H9 (cell line): ENCODE measurements around the gene STK11IP. TPM values are rescaled to one million over a fixed set of nuclear protein-coding genes. Genes with fewer than 3 reads are reported as not detected.
A peak's percentile ranks its signal among the peaks of the same experiment; 100 is the strongest.

ENCODE experiments used
- DNase-seq: peaks from one replicate; pipeline ENCODE4 v3.0.0-alpha.2; 2017
- H2AFZ ChIP-seq: one replicate; pipeline ENCODE4 v1.6.1; 2013; ENCODE audit warnings: mild to moderate bottlenecking, low read length, control low read depth, moderate library complexity
- H2AK5ac ChIP-seq: 2 replicates; pipeline ENCODE4 v1.6.1; 2013; ENCODE audit warnings: low read length, control low read depth, mixed read lengths; ENCODE audit not compliant: insufficient read length
- H2BK120ac ChIP-seq: one replicate; pipeline ENCODE4 v1.6.1; 2013; ENCODE audit warnings: low read depth, mild to moderate bottlenecking, low read length, control low read depth, inconsistent platforms; ENCODE audit not compliant: poor library complexity, severe bottlenecking
- H2BK12ac ChIP-seq: 2 replicates; pipeline ENCODE4 v1.6.1; 2013; ENCODE audit warnings: low read length, control low read depth, mixed read lengths, low read depth; ENCODE audit not compliant: insufficient read length
- H2BK15ac ChIP-seq: 2 replicates; pipeline ENCODE4 v1.6.1; 2013; ENCODE audit warnings: low read depth, low read length, control low read depth
- H2BK20ac ChIP-seq: one replicate; pipeline ENCODE4 v1.6.1; 2013; ENCODE audit warnings: low read depth, mild to moderate bottlenecking, low read length, control low read depth, inconsistent platforms; ENCODE audit not compliant: poor library complexity, severe bottlenecking
- H2BK5ac ChIP-seq: 2 replicates; pipeline ENCODE4 v1.6.1; 2013; ENCODE audit warnings: low read length, control low read depth, mixed read lengths; ENCODE audit not compliant: insufficient read length
- H3K14ac ChIP-seq: 2 replicates; pipeline ENCODE4 v1.6.1; 2013; ENCODE audit warnings: low read length, control low read depth; ENCODE audit not compliant: insufficient read depth
- H3K18ac ChIP-seq: 2 replicates; pipeline ENCODE4 v1.6.1; 2013; ENCODE audit warnings: low read depth, mild to moderate bottlenecking, mixed read lengths, low read length, control low read depth; ENCODE audit not compliant: insufficient read length
- H3K23ac ChIP-seq: 2 replicates; pipeline ENCODE4 v1.6.1; 2013; ENCODE audit warnings: low read length, control low read depth, mixed read lengths, low read depth; ENCODE audit not compliant: insufficient read length
- H3K23me2 ChIP-seq: 2 replicates; pipeline ENCODE4 v1.6.1; 2013; ENCODE audit warnings: low read depth, mild to moderate bottlenecking, mixed read lengths, low read length, control low read depth; ENCODE audit not compliant: insufficient read length, poor library complexity, severe bottlenecking
- H3K27ac ChIP-seq: 2 replicates; pipeline ENCODE4 v1.5.1; 2013; ENCODE audit warnings: low read length, control low read depth, mixed read lengths, low read depth; ENCODE audit not compliant: insufficient read length
- H3K27me3 ChIP-seq: 2 replicates; pipeline ENCODE4 v1.6.1; 2013; ENCODE audit warnings: low read length, control low read depth, inconsistent platforms; ENCODE audit not compliant: insufficient read depth
- H3K4ac ChIP-seq: 2 replicates; pipeline ENCODE4 v1.6.1; 2013; ENCODE audit warnings: low read depth, mild to moderate bottlenecking, control low read depth, inconsistent platforms, low read length, moderate library complexity
- H3K4me1 ChIP-seq: 2 replicates; pipeline ENCODE4 v1.6.1; 2013; ENCODE audit warnings: low read length, control low read depth, inconsistent platforms; ENCODE audit not compliant: insufficient read depth
- H3K4me2 ChIP-seq: 2 replicates; pipeline ENCODE4 v1.6.1; 2013; ENCODE audit warnings: low read length, control low read depth, mixed read lengths; ENCODE audit not compliant: insufficient read length, insufficient read depth
- H3K56ac ChIP-seq: 2 replicates; pipeline ENCODE4 v1.6.1; 2013; ENCODE audit warnings: low read depth, mild to moderate bottlenecking, mixed read lengths, low read length, control low read depth; ENCODE audit not compliant: insufficient read length
- H3K79me1 ChIP-seq: 2 replicates; pipeline ENCODE4 v1.6.1; 2013; ENCODE audit warnings: low read depth, mild to moderate bottlenecking, moderate library complexity, low read length, control low read depth, inconsistent platforms; ENCODE audit not compliant: insufficient read depth, poor library complexity, severe bottlenecking
- H3K79me2 ChIP-seq: 2 replicates; pipeline ENCODE4 v1.6.1; 2013; ENCODE audit warnings: low read length, control low read depth, inconsistent platforms; ENCODE audit not compliant: insufficient read depth
- H3K9ac ChIP-seq: 2 replicates; pipeline ENCODE4 v1.6.1; 2013; ENCODE audit warnings: low read length, control low read depth, mixed read lengths; ENCODE audit not compliant: insufficient read length; ENCODE audit errors: extremely low read depth
- H3K9me3 ChIP-seq: one replicate; pipeline ENCODE4 v1.6.1; 2013; ENCODE audit warnings: low read depth, low read length, inconsistent platforms; ENCODE audit not compliant: control insufficient read depth
- H3T11ph ChIP-seq: one replicate; pipeline ENCODE4 v1.6.1; 2013; ENCODE audit warnings: mild to moderate bottlenecking, low read length, control low read depth, inconsistent platforms
- H4K20me1 ChIP-seq: one replicate; pipeline ENCODE4 v1.6.1; 2013; ENCODE audit not compliant: control insufficient read depth, insufficient read length, insufficient read depth
- H4K5ac ChIP-seq: 2 replicates; pipeline ENCODE4 v1.6.1; 2013; ENCODE audit warnings: low read depth, mild to moderate bottlenecking, mixed read lengths, low read length, control low read depth; ENCODE audit not compliant: insufficient read length
- H4K8ac ChIP-seq: replicated peaks from 2 replicates; pipeline ENCODE4 v1.6.1; 2013; ENCODE audit warnings: low read length, control low read depth, mixed read lengths, low read depth; ENCODE audit not compliant: insufficient read length
- H4K91ac ChIP-seq: 2 replicates; pipeline ENCODE4 v1.6.1; 2013; ENCODE audit warnings: low read depth, mild to moderate bottlenecking, moderate library complexity, mixed read lengths, low read length, control low read depth; ENCODE audit not compliant: insufficient read length
- H3K27ac Mint-ChIP-seq, 3 experiments: 2 replicates in 2 of 3; 3 replicates in 1 of 3; pipeline ENCODE4 v1.8.0; 2020 to 2021; ENCODE audit warnings: mixed read lengths in 3 of 3, mild to moderate bottlenecking in 1 of 3, moderate library complexity in 1 of 3
- H3K27me3 Mint-ChIP-seq: 2 replicates; pipeline ENCODE4 v1.8.0; 2021; ENCODE audit warnings: low read depth, mild to moderate bottlenecking, moderate library complexity, mixed read lengths
- H3K36me3 Mint-ChIP-seq, 3 experiments: 2 replicates in 2 of 3; 3 replicates in 1 of 3; pipeline ENCODE4 v1.8.0; 2020 to 2021; ENCODE audit warnings: low read depth in 3 of 3, mixed read lengths in 3 of 3; ENCODE audit not compliant: insufficient read depth in 1 of 3
- H3K4me1 Mint-ChIP-seq, 2 experiments: 2 replicates each; pipeline ENCODE4 v1.8.0; 2020; ENCODE audit warnings: mixed read lengths in 2 of 2
- H3K4me3 Mint-ChIP-seq, 2 experiments: 2 replicates in 1 of 2; 3 replicates in 1 of 2; pipeline ENCODE4 v1.8.0; 2020 to 2021; ENCODE audit warnings: mild to moderate bottlenecking in 2 of 2, mixed read lengths in 2 of 2, moderate library complexity in 1 of 2
- H3K9me3 Mint-ChIP-seq, 2 experiments: 2 replicates in 1 of 2; 3 replicates in 1 of 2; pipeline ENCODE4 v1.8.0; 2020; ENCODE audit warnings: mild to moderate bottlenecking in 2 of 2, mixed read lengths in 2 of 2, moderate library complexity in 1 of 2
- CTCF ChIP-seq: fragments of 200-600 bp; sonication (generic); conservative IDR thresholded peaks from 3 replicates; pipeline ENCODE4 v1.8.0; 2021; ENCODE audit warnings: antibody characterized with exemption, mild to moderate bottlenecking
- WGBS: extraction: QIAGEN DNeasy Blood & Tissue Kit; methylation state at CpG from one replicate; pipeline ENCODE4 v1.1.7; 2013; ENCODE audit warnings: missing lambda C conversion rate, low lambda C conversion rate, mixed read lengths; ENCODE audit not compliant: insufficient read length; ENCODE audit errors: extremely low coverage; 5-methylcytosine and 5-hydroxymethylcytosine counted together
- total RNA-seq: library from RNA; stranded (reverse); gene quantifications from 2 replicates; pipeline ENCODE4 v1.2.1, GENCODE V29; 2021

The STK11IP gene
- total RNA-seq, 1 experiment from 2014 or later: 31.1 TPM

DNA sequence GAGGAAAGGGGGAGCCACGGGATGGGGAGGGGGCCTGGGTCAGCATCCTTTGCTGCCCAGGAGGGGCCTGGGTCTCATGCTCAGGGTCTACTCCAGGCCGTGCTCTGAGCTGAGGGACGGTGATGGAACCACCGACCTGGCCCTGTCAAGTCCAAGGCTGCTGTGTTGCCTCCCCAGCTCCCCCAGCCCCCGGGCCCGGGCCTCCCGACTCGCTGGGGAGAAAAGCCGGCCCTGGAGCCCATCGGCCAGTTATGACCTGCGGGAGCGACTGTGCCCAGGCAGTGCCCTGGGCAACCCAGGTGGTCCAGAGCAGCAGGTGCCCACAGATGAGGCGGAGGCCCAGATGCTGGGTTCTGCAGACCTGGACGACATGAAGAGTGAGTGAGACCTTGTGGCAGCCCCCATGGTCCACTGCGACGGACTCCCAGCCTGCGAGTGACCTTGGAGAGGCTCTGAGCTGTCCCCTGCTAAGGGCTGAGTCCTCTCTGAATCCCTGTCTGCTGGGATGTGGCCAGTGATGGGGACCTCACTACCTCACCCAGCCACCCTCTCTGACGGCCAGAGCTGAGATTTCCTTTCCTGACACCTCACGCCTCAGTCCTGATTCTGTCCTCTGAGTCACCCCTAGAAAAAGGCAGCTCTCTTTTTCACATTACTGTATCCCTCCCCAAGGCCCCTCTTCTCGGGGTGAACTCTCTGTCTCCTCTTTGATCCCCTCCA is 32.5 kb downstream of the STK11IP start:
- no peak for DNase-seq
- no peak overlapping the region for H2BK15ac ChIP-seq

More for the DNA sequence above, 32.5 kb downstream of the STK11IP start:
- H2BK120ac ChIP-seq: no peak overlapping the region
- no peaks in the 10 kb centered on the region for H3K79me2 ChIP-seq
- H3K18ac ChIP-seq: no peak overlapping the region
- no peak overlapping the region for H3K14ac ChIP-seq
- TF ChIP-seq CTCF: no peak
- H3K27ac ChIP-seq: no peak overlapping the region
- no peak overlapping the region for H3K9ac ChIP-seq
- H4K20me1 ChIP-seq: no peaks in the 10 kb centered on the region
- no peak overlapping the region for H2BK20ac ChIP-seq
- H2AK5ac ChIP-seq: no peak overlapping the region
- no peak overlapping the region for H2AFZ ChIP-seq
- no peak overlapping the region for H4K91ac ChIP-seq
- no peak overlapping the region for H3K23ac ChIP-seq
- H3K4me2 ChIP-seq: no peak overlapping the region
- H3T11ph ChIP-seq: no peak overlapping the region
- no peaks in the 10 kb centered on the region for H3K27me3 ChIP-seq
- no peak overlapping the region for H4K5ac ChIP-seq
- no peaks in the 10 kb centered on the region; a peak in 1 of 5 replicates for H3K9me3 Mint-ChIP-seq
- no CpG with 5 or more reads among the region's 20 CpGs for WGBS
- no peak overlapping the region for H3K4me3 Mint-ChIP-seq
- H4K8ac ChIP-seq: no peak overlapping the region
- H3K4me1 ChIP-seq: 0 out of 2 replicates have a peak, but pooled peaks cover 3% of the 10 kb centered on the region
- no peak overlapping the region for H3K4ac ChIP-seq
- H3K36me3 Mint-ChIP-seq: peaks cover 0 to 12% (median 8%) of the 10 kb centered on the region in 3 experiments; a peak in 5 of 7 replicates
- H3K9me3 ChIP-seq: no peaks in the 10 kb centered on the region
- H3K27ac Mint-ChIP-seq: peak overlapping the region in 1 of 3 experiments; percentile 55; a peak in 1 of 7 replicates
- H3K79me1 ChIP-seq: no peaks in the 10 kb centered on the region
- no peak overlapping the region for H2BK12ac ChIP-seq
- H3K56ac ChIP-seq: no peak overlapping the region
- H3K4me1 Mint-ChIP-seq: peaks cover 6 to 17% of the 10 kb centered on the region in 2 experiments
- H3K23me2 ChIP-seq: no peaks in the 10 kb centered on the region
- no peak overlapping the region for H2BK5ac ChIP-seq
- peaks cover 9% of the 10 kb centered on the region for H3K27me3 Mint-ChIP-seq
